H4 (cell line): ENCODE results near the gene CEP78. TPM values are rescaled to one million over a fixed set of nuclear protein-coding genes. Genes with fewer than 3 reads are reported as not detected.
A peak's percentile ranks its signal among the peaks of the same experiment; 100 is the strongest.
"Not testable (repeated sequence)": the region's sequence is repeated elsewhere in the genome, so short reads cannot be mapped to it uniquely, and the experiment has no call there.

ENCODE experiments used
- DNase-seq: peaks from one replicate; pipeline ENCODE4 v3.0.0-alpha.2; 2015; ENCODE audit warnings: low spot score
- total RNA-seq: library from RNA; depleted of rRNA; stranded (reverse); fragments of >200 nt; shearing (Covaris generic); gene quantifications from 2 replicates; pipeline ENCODE4 v1.2.3, GENCODE V29; 2014; rRNA removed

The CEP78 gene
- 24.2 and 30.9 TPM in 2 replicates for total RNA-seq

- DNase-seq = peak; percentile 92
These were observed at the start of gene CEP78 for GRCh38 chr9:78235762-78236550. Gene CEP78, plus strand, starts transcription at chr9:78236075. Its CDS starts 276 bp downstream, at chr9:78236351.

GRCh38 chr9:78187763-78188484, 48.0 kb upstream of the CEP78 start:
- DNase-seq = no peak

- DNase-seq = no peak
These were observed 47.3 kb upstream of the CEP78 start for GRCh38 chr9:78188594-78188993.

- DNase-seq = no peak
These were observed 46.9 kb upstream of the CEP78 start for GRCh38 chr9:78189001-78189400.

- DNase-seq = no peak
These were observed 46.4 kb upstream of the CEP78 start for GRCh38 chr9:78189461-78189860.

- DNase-seq = no peak
These were observed 43.9 kb upstream of the CEP78 start for GRCh38 chr9:78191931-78192330.

- no peak for DNase-seq
These were observed 39.6 kb upstream of the CEP78 start for GRCh38 chr9:78196258-78196657.

- DNase-seq = peak; percentile 61
These were observed 34.6 kb upstream of the CEP78 start for GRCh38 chr9:78201158-78201777.

- no peak for DNase-seq
These were observed 28.6 kb upstream of the CEP78 start for GRCh38 chr9:78207319-78207718.

GRCh38 chr9:78207901-78208300, 28.0 kb upstream of the CEP78 start:
- DNase-seq = no peak

GRCh38 chr9:78209127-78209526, 26.7 kb upstream of the CEP78 start:
- DNase-seq = no peak

- no peak for DNase-seq
These were observed 25.0 kb upstream of the CEP78 start for GRCh38 chr9:78210841-78211301.

GRCh38 chr9:78212868-78213267, 23.0 kb upstream of the CEP78 start:
- no peak for DNase-seq

- no peak for DNase-seq
These were observed 22.2 kb upstream of the CEP78 start for GRCh38 chr9:78213712-78214111.

- DNase-seq = no peak
These were observed 21.4 kb upstream of the CEP78 start for GRCh38 chr9:78214492-78214891.

GRCh38 chr9:78215706-78216105, 20.2 kb upstream of the CEP78 start:
- DNase-seq = no peak

- no peak for DNase-seq
These were observed 17.0 kb upstream of the CEP78 start for GRCh38 chr9:78218890-78219289.

GRCh38 chr9:78221425-78221824, 14.4 kb upstream of the CEP78 start:
- no peak for DNase-seq

GRCh38 chr9:78221841-78222240, 14.0 kb upstream of the CEP78 start:
- DNase-seq = not testable (repeated sequence)

GRCh38 chr9:78230761-78231160, 5.1 kb upstream of the CEP78 start:
- DNase-seq = no peak

- not testable (repeated sequence) for DNase-seq
These were observed 3.4 kb upstream of the CEP78 start for GRCh38 chr9:78232471-78232870.

- no peak for DNase-seq
These were observed 1.1 kb upstream of the CEP78 start for GRCh38 chr9:78234810-78235209.
